Epithelial cell of prostate (primary cell): ENCODE data around the gene MGLL.

Experiments used
- DNase-seq: peaks from one replicate; pipeline ENCODE4 v3.0.0-alpha.2; 2011; ENCODE audit warnings: low read depth, low spot score
- H3K27ac ChIP-seq: fragments of 450-650 bp; 2 replicates; pipeline ENCODE4 v1.5.1; 2017; ENCODE audit warnings: mild to moderate bottlenecking

MGLL gene

GRCh38 chr3:127762077-127762786 is 60.1 kb downstream of the MGLL start:
- DNase-seq: no peak
- no peak overlapping the region for H3K27ac ChIP-seq

GRCh38 chr3:127761441-127761801 is 60.9 kb downstream of the MGLL start:
- no peak for DNase-seq
- no peak overlapping the region for H3K27ac ChIP-seq

- DNase-seq: no peak
- H3K27ac ChIP-seq: no peak overlapping the region
Measured at GRCh38 chr3:127760791-127761440, 61.4 kb downstream of the MGLL start.

GRCh38 chr3:127760361-127760760 is 62.0 kb downstream of the MGLL start:
- no peak overlapping the region for H3K27ac ChIP-seq
- no peak for DNase-seq

- H3K27ac ChIP-seq: no peak overlapping the region
- no peak for DNase-seq
Measured at GRCh38 chr3:127759826-127760225, 62.5 kb downstream of the MGLL start.

GRCh38 chr3:127758013-127758412 is 64.3 kb downstream of the MGLL start:
- no peak for DNase-seq
- no peak overlapping the region for H3K27ac ChIP-seq

- H3K27ac ChIP-seq: no peak overlapping the region
- DNase-seq: no peak
Measured at GRCh38 chr3:127755305-127755681, 67.0 kb downstream of the MGLL start.

GRCh38 chr3:127754411-127755304 is 67.7 kb downstream of the MGLL start:
- DNase-seq: no peak

GRCh38 chr3:127753898-127754410 is 68.4 kb downstream of the MGLL start:
- no peak overlapping the region for H3K27ac ChIP-seq

More at GRCh38 chr3:127754411-127755304, 67.7 kb downstream of the MGLL start:
- no peak overlapping the region for H3K27ac ChIP-seq

GRCh38 chr3:127753338-127753737 is 69.0 kb downstream of the MGLL start:
- no peak for DNase-seq
- H3K27ac ChIP-seq: no peak overlapping the region

More at GRCh38 chr3:127753898-127754410, 68.4 kb downstream of the MGLL start:
- DNase-seq: no peak

- no peak for DNase-seq
- H3K27ac ChIP-seq: peak overlapping the region; percentile 90
Measured at GRCh38 chr3:127751782-127752181, 70.5 kb downstream of the MGLL start.

- H3K27ac ChIP-seq: peak overlapping the region; percentile 90
- peak; percentile 50 for DNase-seq
Measured at GRCh38 chr3:127751163-127751621, 71.1 kb downstream of the MGLL start.

- H3K27ac ChIP-seq: peak overlapping the region; percentile 90
- peak; percentile 76 for DNase-seq
Measured at GRCh38 chr3:127750226-127751031, 71.9 kb downstream of the MGLL start.

- no peak for DNase-seq
- H3K27ac ChIP-seq: peak overlapping the region; percentile 90
Measured at GRCh38 chr3:127749787-127750225, 72.5 kb downstream of the MGLL start.

GRCh38 chr3:127749361-127749760 is 73.0 kb downstream of the MGLL start:
- H3K27ac ChIP-seq: peak overlapping the region; percentile 90
- DNase-seq: no peak

- peak overlapping the region; percentile 90 for H3K27ac ChIP-seq
Measured at GRCh38 chr3:127748754-127749327, 73.5 kb downstream of the MGLL start.

GRCh38 chr3:127747751-127748521 is 74.4 kb downstream of the MGLL start:
- DNase-seq: peak; percentile 83
- peak overlapping the region; percentile 90 for H3K27ac ChIP-seq

More at GRCh38 chr3:127748754-127749327, 73.5 kb downstream of the MGLL start:
- DNase-seq: no peak

- peak overlapping the region; percentile 90 for H3K27ac ChIP-seq
- no peak for DNase-seq
Measured at GRCh38 chr3:127747066-127747465, 75.2 kb downstream of the MGLL start.
